GM12873 (cell line): ENCODE data around the gene REPIN1.

Experiments used
- CTCF ChIP-seq: IDR thresholded peaks from 2 replicates; pipeline ENCODE4 v1.5.1; 2012; ENCODE audit warnings: low read depth, mild to moderate bottlenecking, moderate library complexity, low read length, control low read depth; ENCODE audit not compliant: insufficient read depth; ENCODE audit errors: missing control alignments

Gene REPIN1

GRCh38 chr7:150325110-150325611, 43.5 kb upstream of the REPIN1 start:
- TF ChIP-seq CTCF = no peak

- no peak for TF ChIP-seq CTCF
Observed at GRCh38 chr7:150325901-150326300, 42.7 kb upstream of the REPIN1 start.

GRCh38 chr7:150326657-150327268, 41.9 kb upstream of the REPIN1 start:
- TF ChIP-seq CTCF = no peak

GRCh38 chr7:150327308-150327707, 41.3 kb upstream of the REPIN1 start:
- TF ChIP-seq CTCF = no peak

- TF ChIP-seq CTCF = no peak
Observed at GRCh38 chr7:150329331-150330120, 39.1 kb upstream of the REPIN1 start.

GRCh38 chr7:150330211-150330885, 38.3 kb upstream of the REPIN1 start:
- no peak for TF ChIP-seq CTCF
